Natural killer cell (primary cell): ENCODE data around the gene POU6F2. TPM values are rescaled to one million over a fixed set of nuclear protein-coding genes. Genes with fewer than 3 reads are reported as not detected.

Experiments used
- ATAC-seq, 3 donors: fragments of 150-1000 bp in 2 of 3; fragments of 200-7000 bp in 1 of 3; cut with Tn5 transposase; 1 replicate in 1 of 3; 2 replicates in 2 of 3; pipeline ENCODE4 v1.10.0; 2021; ENCODE audit warnings: mild to moderate bottlenecking in 2 of 3, moderate library complexity in 2 of 3
- DNase-seq, 2 donors: peaks; one replicate each; pipeline versions ENCODE4 v3.0.0 to v3.0.0-alpha.2; 2013 to 2021; ENCODE audit warnings: mixed read lengths in 1 of 2
- H3K27ac ChIP-seq: one replicate; pipeline ENCODE4 v1.5.1; 2013; ENCODE audit warnings: mild to moderate bottlenecking, low read length
- H3K27me3 ChIP-seq: one replicate; pipeline ENCODE4 v1.6.1; 2013; ENCODE audit warnings: low read length; ENCODE audit not compliant: control insufficient read depth, insufficient read depth
- H3K36me3 ChIP-seq: one replicate; pipeline ENCODE4 v1.6.1; 2013; ENCODE audit warnings: low read length; ENCODE audit not compliant: control insufficient read depth, insufficient read depth
- H3K4me1 ChIP-seq: one replicate; pipeline ENCODE4 v1.6.1; 2013; ENCODE audit warnings: low read length; ENCODE audit not compliant: control insufficient read depth, insufficient read depth
- H3K4me3 ChIP-seq: one replicate; pipeline ENCODE4 v1.5.1; 2013; ENCODE audit warnings: low read length
- H3K9me3 ChIP-seq: one replicate; pipeline ENCODE4 v1.6.1; 2013; ENCODE audit warnings: low read length; ENCODE audit not compliant: control insufficient read depth, insufficient read depth
- H3K27ac Mint-ChIP-seq, 2 donors: one replicate each; pipeline ENCODE4 v1.8.0; 2022; ENCODE audit warnings: mild to moderate bottlenecking in 2 of 2, mixed read lengths in 2 of 2, moderate library complexity in 1 of 2
- H3K27me3 Mint-ChIP-seq, 2 donors: one replicate each; pipeline ENCODE4 v1.8.0; 2022; ENCODE audit warnings: low read depth in 2 of 2, mixed read lengths in 2 of 2
- H3K36me3 Mint-ChIP-seq: one replicate; pipeline ENCODE4 v1.8.0; 2022; ENCODE audit warnings: mixed read lengths
- H3K4me1 Mint-ChIP-seq, 2 donors: one replicate each; pipeline ENCODE4 v1.8.0; 2022; ENCODE audit warnings: mixed read lengths in 2 of 2
- H3K4me3 Mint-ChIP-seq: one replicate; pipeline ENCODE4 v1.8.0; 2022; ENCODE audit warnings: mild to moderate bottlenecking, moderate library complexity, mixed read lengths
- H3K9me3 Mint-ChIP-seq, 2 donors: one replicate each; pipeline ENCODE4 v1.8.0; 2022; ENCODE audit warnings: mixed read lengths in 2 of 2
- CTCF ChIP-seq: fragments of 200-600 bp; IDR thresholded peaks from one replicate; pipeline ENCODE4 v1.8.0; 2022; ENCODE audit warnings: antibody characterized with exemption
- WGBS: methylation state at CpG from one replicate; pipeline ENCODE4 v1.1.7; 2013; ENCODE audit warnings: missing lambda C conversion rate; ENCODE audit not compliant: insufficient coverage; 5-methylcytosine and 5-hydroxymethylcytosine counted together
- intact Hi-C: fragments of 100-400 bp; cut with micrococcal nuclease; formaldehyde crosslinking; loops from one replicate; pipeline ENCODE4 v1.14.2; 2022
- total RNA-seq, 4 donors: library from RNA; stranded (reverse); fragments of 120-200 nt in 1 of 4; gene quantifications; one replicate each; pipeline versions ENCODE4 v1.2.3 to v1.2.4, GENCODE V29; 2013 to 2022

POU6F2 gene
- total RNA-seq, 3 donors from 2014 or later (not counting 1 experiment from before 2014, with no cell fraction given), result 0.28 to 0.29 TPM; not detected in 1

GRCh38 chr7:39260279-39260844 is 282.7 kb downstream of the POU6F2 start:
- H3K4me3 Mint-ChIP-seq, result no peak overlapping the region
- H3K27ac Mint-ChIP-seq, result no peak overlapping the region
- ATAC-seq, result peak in 1 of 3 donors; percentile 31
- no peaks in the 10 kb centered on the region for H3K4me1 ChIP-seq
- H3K27me3 Mint-ChIP-seq, result no peaks in the 10 kb centered on the region
- no peak overlapping the region for H3K4me3 ChIP-seq
- no peak for DNase-seq
- no peaks in the 10 kb centered on the region for H3K9me3 Mint-ChIP-seq
- intact Hi-C loops, result no loop called here
- no peaks in the 10 kb centered on the region for H3K36me3 Mint-ChIP-seq
- no peak overlapping the region for H3K27ac ChIP-seq
- TF ChIP-seq CTCF, result no peak
- H3K9me3 ChIP-seq, result no peaks in the 10 kb centered on the region
- WGBS, result 91% methylated on average over 2 of the region's 2 CpGs
- H3K27me3 ChIP-seq, result no peaks in the 10 kb centered on the region
- no peaks in the 10 kb centered on the region for H3K36me3 ChIP-seq
- no peaks in the 10 kb centered on the region for H3K4me1 Mint-ChIP-seq

- no peak overlapping the region for H3K4me3 Mint-ChIP-seq
Observed at GRCh38 chr7:39261771-39262170, 284.1 kb downstream of the POU6F2 start.

GRCh38 chr7:39265641-39266591 is 288.2 kb downstream of the POU6F2 start:
- H3K4me1 Mint-ChIP-seq, result no peaks in the 10 kb centered on the region
- no peaks in the 10 kb centered on the region for H3K27me3 ChIP-seq
- TF ChIP-seq CTCF, result no peak
- intact Hi-C loops, result no loop called here
- no peak overlapping the region for H3K4me3 ChIP-seq
- no peak for ATAC-seq
- H3K27ac Mint-ChIP-seq, result no peak overlapping the region
- H3K9me3 Mint-ChIP-seq, result no peaks in the 10 kb centered on the region
- H3K4me3 Mint-ChIP-seq, result no peak overlapping the region
- no peaks in the 10 kb centered on the region for H3K36me3 Mint-ChIP-seq
- no peaks in the 10 kb centered on the region for H3K4me1 ChIP-seq
- WGBS, result 73% methylated on average over 5 of the region's 9 CpGs
- H3K36me3 ChIP-seq, result no peaks in the 10 kb centered on the region
- DNase-seq, result no peak
- H3K9me3 ChIP-seq, result no peaks in the 10 kb centered on the region
- no peak overlapping the region for H3K27ac ChIP-seq
- peaks cover 10 to 13% of the 10 kb centered on the region in 2 donors for H3K27me3 Mint-ChIP-seq

More at GRCh38 chr7:39261771-39262170, 284.1 kb downstream of the POU6F2 start:
- intact Hi-C loops, result no loop called here
- Histone ChIP-seq H3K27me3 (no peaks in the 10 kb centered on the region), H3K36me3 (no peaks in the 10 kb centered on the region), H3K4me1 (no peaks in the 10 kb centered on the region), H3K9me3 (no peaks in the 10 kb centered on the region), H3K27ac (no peak overlapping the region), H3K4me3 (no peak overlapping the region)
- no peaks in the 10 kb centered on the region for H3K9me3 Mint-ChIP-seq
- no peak for DNase-seq
- H3K27ac Mint-ChIP-seq, result no peak overlapping the region
- no peaks in the 10 kb centered on the region for H3K36me3 Mint-ChIP-seq
- ATAC-seq, result no peak
- no peak for TF ChIP-seq CTCF
- H3K27me3 Mint-ChIP-seq, result no peaks in the 10 kb centered on the region
- no peaks in the 10 kb centered on the region for H3K4me1 Mint-ChIP-seq
- WGBS, result 78% methylated on average over 2 of the region's 2 CpGs
